NCI-H187 treated with DMSO at 0.1 percent for 48 hours (cell line): ENCODE results near the gene REEP5.
"Not testable (repeated sequence)": the region's sequence is repeated elsewhere in the genome, so short reads cannot be mapped to it uniquely, and the experiment has no call there.

Experiments
- DNase-seq: peaks from one replicate; lab custom pipeline; 2025; lab: John Stamatoyannopoulos, UW

The REEP5 gene

DNA sequence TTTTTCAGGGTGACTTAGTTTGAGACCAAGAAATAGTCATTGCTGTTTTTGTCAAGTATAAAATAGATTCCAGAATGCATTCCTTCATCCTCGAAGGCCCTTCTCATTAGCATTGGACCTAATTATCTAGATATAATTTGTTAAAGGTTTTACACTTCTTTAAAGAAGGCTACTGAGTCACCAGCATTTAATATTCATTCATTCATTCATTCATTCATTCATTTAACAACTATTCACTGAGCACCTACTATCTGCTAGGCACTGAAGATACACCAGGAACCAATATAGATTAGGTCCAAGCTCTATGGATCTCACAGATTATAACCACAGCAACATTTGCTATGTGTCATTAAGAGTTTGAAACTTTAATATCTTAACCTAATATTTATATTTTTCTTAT is 11.1 kb upstream of the REEP5 start:
- DNase-seq = no peak

DNA sequence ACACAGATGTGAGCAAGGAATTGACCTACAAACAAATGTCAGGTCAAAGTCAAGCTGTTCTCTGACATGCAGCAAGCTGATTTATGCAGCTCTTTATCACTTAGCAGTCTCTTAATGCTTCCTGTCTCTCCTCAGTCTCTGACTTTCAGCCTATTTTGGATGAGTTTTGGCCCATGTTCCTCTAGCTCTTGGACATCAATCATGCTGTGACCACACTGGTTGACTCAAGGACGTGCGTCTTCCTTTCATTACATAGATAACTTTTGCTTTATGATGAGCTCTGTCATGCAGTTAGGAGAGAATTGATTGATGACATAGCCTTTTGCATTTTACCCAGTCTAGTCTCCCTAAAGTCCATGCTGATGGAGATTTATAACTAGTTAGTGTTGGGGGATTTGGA is 9.4 kb upstream of the REEP5 start:
- DNase-seq = no peak

DNA sequence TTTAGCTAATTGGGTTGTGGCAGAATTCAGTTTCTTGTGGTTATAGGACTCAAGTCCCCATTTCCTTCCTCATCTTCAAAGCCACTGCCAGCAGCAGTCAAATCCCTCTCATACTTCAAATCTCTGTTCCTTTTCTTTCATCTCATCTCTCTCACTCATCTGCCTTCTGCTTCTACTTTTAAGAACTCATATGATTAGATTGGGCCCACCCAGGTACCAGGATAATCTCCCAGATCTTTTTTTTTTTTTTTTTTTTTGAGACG is 8.0 kb upstream of the REEP5 start:
- no peak for DNase-seq

DNA sequence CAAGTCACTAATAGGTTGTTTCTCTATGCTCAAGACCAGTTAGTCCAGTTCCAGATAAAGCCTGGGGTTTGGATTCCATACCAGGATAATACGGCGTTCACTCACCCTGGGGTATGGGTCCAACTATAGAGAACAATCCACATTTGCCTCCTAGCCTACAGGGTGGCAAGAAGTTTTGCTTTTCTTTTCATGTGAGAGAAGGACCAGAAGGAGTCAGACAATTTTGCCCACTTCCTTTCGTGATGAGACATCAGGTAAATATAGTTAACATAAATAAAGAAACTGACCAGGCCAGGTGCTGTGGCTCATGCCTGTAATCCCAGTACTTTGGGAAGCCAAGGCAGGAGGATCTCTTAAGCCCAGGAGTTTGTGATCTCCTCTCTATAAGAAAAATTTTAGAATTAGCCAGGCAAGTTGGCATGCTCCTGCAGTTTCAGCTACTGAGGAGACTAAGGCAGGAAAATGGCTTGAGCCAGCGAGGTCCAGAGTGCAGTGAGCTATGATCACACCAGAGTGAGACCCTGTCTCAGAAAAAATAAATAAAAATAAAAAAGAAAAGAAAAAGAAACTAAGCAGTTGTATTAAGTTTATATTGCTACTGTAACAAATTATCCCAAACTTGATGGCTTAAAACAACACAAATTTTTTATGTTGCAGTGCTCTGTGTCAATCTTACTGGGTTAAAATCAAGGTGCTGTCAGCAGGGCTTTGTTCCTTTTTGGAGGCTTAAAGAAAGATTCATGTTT is 7.5 kb upstream of the REEP5 start:
- DNase-seq = no peak

DNA sequence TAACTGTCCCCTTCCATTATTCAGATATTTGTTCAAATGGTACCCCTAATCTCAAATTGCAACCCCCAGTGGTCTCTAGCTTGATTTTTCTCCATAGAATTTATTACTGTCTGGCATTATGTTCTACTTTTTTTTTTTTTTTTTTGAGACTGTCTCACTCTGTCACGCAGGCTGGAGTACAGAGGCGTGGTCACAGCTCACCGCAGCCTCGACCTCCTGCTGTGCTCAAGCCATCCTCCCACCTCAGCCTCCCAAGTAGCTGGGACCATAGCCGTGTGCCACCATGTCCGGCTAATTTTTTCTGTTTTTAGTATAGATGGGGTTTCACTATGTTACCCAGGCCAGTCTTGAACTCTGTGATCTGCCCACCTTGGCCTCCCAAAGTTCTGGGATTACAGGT is 2.0 kb upstream of the REEP5 start:
- DNase-seq = no peak

DNA sequence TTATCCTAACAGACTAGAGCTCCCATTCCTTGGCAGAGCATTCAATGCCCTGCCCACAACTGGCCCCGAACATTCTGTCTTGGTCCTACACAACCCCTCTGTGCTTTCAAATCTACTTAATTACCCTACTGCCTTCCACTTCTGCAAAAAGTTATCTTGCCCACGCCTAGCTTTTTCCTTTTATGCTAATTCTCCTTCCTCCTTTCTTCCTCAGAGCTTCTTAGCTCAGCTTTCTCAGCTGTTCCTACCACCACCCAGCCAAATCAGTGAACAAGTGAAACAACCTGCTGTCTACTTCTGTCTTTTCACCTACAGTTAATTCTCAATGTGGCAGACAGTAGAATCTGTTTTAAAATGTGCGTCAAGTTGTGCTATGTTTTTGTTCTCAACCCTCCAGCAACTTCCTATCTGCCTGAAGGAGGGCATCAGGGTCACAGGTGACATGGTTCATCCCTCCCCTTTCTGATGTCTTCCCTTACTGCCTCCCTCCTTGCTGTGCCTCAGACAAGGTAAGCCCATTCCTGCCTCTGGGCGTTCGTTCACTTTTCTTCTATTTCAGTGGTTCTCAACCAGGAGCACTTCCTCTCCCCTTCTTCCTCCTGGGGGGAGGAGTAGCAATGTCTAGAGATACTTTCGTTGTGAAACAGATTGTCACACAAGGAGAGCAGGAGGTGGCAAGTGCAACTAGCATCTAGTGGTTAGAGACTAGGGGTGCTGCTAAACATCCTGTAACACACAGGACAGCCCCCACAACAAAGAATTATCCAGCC is 1.3 kb upstream of the REEP5 start:
- DNase-seq = no peak

DNA sequence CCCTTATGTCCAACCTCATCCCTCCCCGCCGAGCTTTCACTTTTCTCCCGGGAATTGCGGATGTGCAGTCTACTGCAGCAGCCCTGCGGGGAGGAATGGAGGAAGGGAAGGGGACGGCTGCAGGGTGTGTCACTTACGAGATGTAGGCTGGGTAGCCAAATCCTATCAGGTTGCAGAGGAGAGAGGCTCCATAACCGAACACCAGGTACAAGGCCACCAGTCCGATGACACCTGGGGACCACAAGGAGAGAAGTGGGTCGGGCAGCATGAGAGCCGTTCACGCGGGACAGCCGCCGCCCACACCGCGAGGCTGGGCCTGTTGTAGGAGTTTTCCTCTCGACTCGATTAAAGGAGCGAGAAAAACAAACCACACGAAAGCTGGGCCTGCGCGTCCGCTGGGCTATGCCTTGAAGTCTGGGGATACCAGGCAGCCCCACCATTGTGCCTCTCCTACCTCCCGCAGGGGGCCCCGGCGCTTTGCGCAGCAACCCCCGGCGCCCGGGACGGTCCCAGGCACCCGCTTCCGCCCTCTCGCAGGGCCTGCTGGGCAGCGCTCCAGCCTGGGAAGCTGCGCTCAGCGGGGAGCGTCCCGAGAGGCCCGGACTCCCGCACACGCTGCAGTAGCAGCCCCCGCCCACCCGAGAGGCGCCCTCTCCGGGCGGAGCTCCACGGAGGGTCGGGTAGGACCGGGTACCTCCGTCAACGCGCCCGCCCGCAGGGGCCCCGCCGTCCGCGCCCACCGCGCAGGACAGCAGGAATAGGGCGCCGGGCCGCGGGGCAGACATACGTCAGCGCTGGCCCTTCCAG is 798 bp downstream of the REEP5 start:
- no peak for DNase-seq

DNA sequence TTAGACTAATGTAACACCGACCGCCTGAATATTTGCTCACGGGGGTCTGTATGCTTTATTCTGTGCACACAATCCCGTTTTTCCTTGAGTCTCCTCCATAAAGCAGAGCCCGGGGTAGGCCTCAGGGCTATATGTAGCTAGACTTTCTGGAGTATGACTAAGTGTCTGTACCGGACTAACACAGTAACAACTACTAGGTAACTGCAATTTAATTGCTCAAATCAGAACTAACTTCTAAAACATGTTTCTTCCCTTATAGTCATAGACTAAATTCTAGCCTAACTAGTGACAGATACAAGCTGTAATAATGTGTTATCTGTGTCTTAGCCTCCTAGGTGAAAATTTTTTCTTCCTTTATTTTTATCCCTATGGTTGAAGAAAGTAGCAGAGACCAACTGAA is 2.1 kb downstream of the REEP5 start:
- no peak for DNase-seq

DNA sequence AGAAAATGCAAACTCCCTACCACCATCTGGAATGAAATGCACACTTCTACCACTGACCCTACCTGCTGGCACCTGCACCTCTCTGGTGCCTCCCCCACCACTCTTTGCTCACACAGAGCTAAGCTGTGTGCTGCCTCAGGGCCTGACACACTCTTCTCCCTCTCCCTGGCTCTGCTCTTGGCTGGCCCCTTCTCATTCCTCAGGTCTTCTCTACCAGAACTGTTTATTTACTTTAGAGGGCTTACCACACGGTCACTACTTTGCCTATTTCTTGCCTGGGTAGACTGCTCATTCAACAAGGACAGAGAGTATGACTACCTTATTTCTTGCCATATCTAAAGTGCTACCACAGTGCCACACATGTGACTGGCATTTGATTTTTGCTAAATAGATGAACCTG is 3.3 kb downstream of the REEP5 start:
- no peak for DNase-seq

DNA sequence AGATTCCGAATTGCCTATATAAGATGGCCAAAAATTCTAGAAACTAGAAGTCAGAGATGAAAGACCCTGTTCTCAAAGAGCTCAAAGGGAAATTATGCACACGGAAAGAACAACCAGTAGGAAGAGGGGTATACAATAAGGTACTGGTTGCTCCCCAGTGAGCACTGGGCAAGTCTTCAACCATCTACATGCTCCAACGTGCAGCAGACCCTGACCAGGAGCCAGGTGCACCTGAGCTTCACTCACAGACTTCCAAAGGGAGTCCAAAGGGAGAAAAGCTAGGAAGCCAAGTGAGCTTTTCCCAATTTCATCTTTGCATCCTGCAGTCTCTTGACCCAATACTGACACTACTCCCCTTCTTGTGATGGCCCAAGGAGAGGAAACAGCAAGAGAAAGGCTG is 3.9 kb downstream of the REEP5 start:
- DNase-seq = no peak

DNA sequence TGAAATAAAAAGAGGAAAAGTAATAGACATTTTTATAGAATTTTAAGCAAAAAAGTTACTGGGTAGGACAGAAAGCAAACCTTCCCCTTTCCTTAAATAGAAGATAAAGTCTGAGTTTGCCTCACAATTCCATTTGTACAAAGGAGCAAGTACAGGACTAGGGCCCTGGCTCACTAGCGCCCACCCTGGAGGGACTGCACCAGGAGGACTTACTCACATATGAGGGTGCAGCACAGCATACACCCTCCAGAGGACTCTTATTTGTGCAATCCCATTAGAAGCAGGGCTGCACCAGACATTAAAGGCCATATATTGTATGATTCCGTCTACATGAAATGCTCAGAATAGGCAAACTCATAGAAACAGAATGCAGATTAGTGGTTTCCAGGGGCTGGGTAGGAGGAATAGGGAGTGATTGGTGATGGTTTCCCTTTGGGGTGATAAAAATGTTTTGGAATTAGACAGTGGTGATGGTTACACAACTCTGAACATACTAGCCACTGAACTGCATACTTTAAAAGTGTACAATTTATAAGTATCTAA is 4.5 kb downstream of the REEP5 start:
- DNase-seq = no peak

DNA sequence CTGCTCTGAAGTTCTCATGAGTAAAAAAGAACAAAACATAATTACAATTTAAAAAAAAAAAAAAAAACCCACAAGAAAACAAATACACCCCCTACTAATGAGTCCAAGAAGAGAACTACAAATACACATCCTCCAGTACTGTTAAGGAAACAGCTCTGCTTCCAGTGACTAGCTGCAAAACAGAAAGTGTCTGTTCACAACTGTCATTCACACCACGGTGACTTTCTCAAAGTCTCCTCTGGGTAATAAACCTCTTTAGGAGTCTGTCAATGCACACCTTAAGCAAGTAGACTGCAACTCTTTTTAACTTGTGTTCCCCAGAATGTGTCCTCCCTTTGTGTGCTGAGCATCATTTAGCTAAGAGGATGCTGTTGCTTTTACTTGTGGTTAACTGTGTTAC is 6.2 kb downstream of the REEP5 start:
- DNase-seq = no peak

DNA sequence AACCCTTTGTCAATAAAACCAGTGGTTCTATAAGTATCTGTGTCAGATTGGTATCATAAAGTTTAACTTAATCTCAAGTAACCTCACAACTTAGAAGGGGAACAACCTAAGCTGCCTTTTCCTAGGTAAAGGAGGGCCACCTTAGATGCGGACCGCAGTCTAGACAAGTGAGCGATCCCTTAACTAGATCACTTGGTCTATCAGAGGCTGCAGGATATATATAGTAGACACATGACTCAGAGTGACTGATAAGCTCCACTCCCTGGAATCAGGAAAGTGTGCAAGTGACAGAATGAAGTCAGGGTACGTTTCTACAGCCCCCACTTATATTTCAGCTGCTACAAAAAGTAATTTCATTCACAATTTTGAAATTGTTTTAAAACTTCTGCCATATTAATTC is 7.4 kb downstream of the REEP5 start:
- DNase-seq = no peak

DNA sequence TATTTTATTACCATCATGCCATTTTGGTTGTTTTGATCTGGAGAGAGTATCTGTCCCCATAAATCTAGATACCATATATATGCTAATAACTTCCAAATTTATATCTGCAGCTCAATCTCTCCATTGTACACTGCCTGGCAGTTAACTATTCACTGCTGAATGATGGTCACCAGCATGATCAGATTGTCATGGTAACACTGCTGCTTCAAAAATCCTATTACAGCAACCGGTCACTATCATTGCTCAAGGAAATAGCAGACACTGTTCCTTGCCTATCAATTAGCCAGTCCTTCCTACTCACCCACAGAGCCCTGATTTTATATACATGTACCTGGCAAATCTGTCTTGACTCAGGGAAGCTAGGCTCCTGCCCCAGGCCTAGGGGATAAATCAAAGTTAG is 11.5 kb downstream of the REEP5 start:
- no peak for DNase-seq

DNA sequence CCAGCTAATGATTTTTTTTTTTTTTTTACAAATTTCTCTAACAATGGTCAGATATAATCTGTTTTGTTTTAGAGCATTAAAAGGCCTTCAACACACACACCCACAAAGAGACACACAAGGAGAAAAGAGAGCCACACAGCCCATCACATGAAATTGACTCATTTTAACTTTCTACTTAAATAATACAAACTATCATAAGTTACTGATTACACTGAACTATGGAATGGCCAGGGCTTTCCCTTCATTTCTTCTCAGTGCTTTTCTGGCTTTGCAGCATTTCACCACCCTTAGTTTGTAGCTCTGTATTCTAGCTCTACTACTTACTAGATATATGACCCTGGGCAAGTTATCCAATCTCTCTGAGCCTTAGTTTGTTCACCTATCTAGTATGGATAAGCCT is 13.2 kb downstream of the REEP5 start:
- DNase-seq = no peak

DNA sequence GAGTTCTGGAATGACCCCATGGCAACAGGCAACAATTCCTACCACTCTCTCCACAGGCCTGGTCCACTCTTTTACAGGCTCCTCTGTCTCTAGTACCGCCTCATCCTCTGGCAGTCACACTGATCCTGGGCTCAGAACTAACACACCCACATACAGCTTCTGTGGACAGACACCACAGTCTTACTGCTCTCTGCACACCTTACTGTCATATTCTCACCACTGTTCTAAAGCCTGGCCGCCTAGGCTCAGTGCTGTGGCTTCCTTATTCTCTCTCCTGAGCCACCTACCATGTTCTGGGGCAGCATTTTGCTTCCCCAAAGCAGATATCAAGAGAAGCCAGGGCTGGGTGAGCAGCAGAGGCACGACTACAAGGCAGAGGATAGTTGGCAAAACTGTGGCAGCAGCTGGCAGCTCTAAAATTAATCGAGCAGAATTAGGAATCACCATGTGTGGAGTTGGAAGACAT is 14.8 kb downstream of the REEP5 start:
- no peak for DNase-seq

DNA sequence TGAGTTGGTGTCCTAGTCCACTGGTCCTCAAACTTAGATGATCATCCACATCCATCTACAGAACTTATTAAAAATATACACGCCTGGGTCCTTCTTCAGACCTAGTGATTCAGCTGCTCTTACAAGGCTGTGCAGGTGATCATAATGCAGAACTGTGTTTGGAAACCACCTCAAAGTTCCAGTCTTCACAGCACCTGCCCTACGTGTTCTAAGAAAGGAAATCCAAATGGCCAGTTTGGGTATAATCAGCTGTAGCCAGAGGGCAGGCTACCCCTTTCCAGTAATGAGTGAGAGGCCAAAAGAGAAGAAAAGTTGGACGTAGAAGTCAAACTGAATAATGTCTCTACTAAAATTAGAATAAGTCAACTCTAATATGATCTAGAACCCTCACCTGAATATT is 15.4 kb downstream of the REEP5 start:
- no peak for DNase-seq

DNA sequence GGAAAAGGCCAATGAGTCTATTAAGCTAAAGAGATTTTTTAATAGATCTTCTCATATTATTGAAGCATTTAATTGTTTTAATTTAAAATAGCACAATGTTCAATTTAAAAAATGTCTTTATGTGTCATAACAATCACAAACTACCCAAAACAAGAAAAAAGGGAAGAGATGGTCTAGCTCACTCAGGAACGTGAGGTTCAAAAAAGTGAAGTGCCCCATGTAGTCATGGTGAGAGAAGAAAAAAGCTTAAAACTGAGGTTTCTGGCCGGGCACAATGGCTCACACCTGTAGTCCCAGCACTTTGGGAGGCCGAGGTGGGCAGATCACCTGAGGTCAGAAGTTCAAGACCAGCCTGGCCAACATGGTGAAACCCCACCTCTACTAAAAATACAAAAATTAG is 17.0 kb downstream of the REEP5 start:
- not testable (repeated sequence) for DNase-seq

DNA sequence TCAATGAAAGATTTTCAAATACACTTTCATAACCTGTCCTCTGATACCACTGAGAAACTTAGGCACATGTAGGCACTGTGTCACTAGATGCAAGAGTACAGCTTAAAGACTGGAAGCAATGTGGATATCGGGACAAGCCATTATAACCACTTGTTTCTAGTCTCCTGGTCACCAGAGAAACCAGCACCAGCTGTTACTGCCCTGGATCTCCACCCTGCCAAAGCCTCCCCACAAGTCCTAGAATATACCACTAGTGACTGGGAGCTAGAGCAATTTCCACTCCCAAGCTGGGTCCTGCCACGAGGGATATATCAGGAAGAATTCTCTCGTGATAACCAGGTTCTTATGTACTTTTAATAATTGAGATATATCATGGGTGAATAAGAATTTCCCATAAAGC is 19.5 kb downstream of the REEP5 start:
- DNase-seq = no peak

DNA sequence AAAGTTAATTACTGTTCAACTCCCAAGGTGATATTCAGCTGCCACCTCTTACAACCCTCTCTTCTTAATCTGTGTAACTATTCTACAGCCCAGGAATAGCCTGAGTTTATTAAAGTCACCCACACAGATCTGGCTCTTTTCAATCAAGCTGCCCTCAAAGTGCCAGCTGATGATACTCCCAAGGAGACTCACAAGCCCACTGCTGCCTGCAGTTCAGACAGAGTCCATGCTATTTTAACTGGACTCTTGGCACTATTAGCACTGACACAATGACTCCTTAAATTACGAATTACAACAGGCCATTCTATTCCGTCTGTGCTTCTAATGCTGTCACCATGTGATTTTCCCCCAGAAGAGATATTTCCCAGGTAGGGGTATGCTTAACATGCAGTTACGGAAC is 26.3 kb downstream of the REEP5 start:
- no peak for DNase-seq

DNA sequence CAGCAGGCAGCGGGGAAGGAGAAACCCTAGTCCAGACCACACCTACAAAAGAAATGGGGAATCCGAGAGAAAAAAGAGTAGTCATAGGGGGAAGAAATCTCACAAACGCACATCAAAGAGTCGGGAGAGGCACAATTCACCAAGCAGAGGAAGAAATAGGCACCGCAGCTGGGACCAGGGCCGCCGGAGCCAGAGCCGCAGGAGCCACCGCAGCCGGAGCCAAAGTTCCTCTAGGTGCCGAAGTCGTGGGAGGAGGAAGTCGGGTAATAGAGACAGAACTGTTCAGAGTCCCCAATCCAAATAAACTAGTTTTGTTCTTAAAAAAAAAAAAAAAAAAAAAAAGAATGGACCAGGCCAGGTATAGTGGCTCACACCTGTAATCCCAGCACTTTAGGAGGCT is 29.3 kb downstream of the REEP5 start:
- no peak for DNase-seq

DNA sequence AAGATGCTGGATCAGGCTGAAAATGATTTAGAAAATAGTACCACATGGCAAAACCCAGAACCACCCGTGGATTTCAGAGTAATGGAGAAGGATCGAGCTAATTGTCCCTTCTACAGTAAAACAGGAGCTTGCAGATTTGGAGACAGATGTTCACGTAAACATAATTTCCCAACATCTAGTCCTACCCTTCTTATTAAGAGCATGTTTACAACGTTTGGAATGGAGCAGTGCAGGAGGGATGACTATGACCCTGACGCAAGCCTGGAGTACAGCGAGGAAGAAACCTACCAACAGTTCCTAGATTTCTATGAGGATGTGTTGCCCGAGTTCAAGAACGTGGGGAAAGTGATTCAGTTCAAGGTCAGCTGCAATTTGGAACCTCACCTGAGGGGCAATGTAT is 30.0 kb downstream of the REEP5 start:
- not testable (repeated sequence) for DNase-seq

DNA sequence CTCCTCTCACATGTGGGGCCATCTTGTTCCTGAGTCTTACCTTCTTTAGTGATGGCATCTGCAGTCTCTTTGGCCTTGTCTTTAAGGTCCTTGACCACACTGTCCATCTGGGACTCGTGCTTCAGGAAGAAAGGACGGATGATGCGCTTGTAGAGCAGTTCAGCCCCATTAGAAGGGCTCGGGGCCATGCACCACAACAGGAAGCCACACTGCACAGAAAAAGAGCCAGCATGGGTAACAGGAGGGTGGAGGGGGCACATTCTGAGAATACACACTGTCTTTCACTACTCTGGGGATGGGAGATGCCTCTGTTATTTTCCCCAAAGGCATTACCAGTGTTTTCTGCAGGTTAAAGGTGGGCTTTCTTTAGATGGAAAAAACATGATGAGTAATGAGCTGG is 35.1 kb downstream of the REEP5 start:
- no peak for DNase-seq
